ENCODE data around the gene SOCS6.
"Not testable (repeated sequence)": the region's sequence is repeated elsewhere in the genome, so short reads cannot be mapped to it uniquely, and the experiment has no call there.

Gene SOCS6

GRCh38 chr18:70362258-70362657 lies 73.4 kb downstream of the SOCS6 start:
- no peak for DNase-seq (ENCODE audit: low spot score)

- no peak for DNase-seq (ENCODE audit: low spot score)
Observed at GRCh38 chr18:70363861-70364260, 75.0 kb downstream of the SOCS6 start.

GRCh38 chr18:70365361-70365760 lies 76.5 kb downstream of the SOCS6 start:
- DNase-seq (ENCODE audit: low spot score): no peak

- no peak for DNase-seq (ENCODE audit: low spot score)
Observed at GRCh38 chr18:70366174-70366573, 77.3 kb downstream of the SOCS6 start.

GRCh38 chr18:70366670-70367069 lies 77.8 kb downstream of the SOCS6 start:
- no peak for DNase-seq (ENCODE audit: low spot score)

- not testable (repeated sequence) for DNase-seq (ENCODE audit: low spot score)
Observed at GRCh38 chr18:70367344-70367743, 78.5 kb downstream of the SOCS6 start.

DNA sequence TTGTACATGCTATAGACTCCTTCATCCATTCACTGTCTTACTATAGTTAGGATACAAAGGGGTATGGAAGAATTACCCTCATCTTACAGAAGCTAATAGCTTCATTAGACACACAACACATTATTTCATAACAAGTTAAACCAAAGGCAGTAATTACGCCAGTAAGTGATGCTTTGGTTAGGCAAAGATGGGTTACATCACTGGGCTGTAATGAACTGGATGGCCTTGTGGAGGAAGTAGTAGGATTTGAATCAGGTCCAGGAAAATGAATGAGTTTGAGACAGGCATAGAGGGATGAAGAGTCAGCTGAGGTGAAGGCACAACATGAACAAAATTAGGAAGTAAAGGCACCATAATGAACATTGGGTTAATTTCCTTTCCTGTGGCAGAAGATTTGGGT lies 80.1 kb downstream of the SOCS6 start:
- DNase-seq (ENCODE audit: low spot score): no peak

- no peak for DNase-seq (ENCODE audit: low spot score)
Observed at GRCh38 chr18:70370762-70371733, 82.2 kb downstream of the SOCS6 start.

- no peak for DNase-seq (ENCODE audit: low spot score)
Observed at GRCh38 chr18:70371908-70372307, 83.1 kb downstream of the SOCS6 start.

DNA sequence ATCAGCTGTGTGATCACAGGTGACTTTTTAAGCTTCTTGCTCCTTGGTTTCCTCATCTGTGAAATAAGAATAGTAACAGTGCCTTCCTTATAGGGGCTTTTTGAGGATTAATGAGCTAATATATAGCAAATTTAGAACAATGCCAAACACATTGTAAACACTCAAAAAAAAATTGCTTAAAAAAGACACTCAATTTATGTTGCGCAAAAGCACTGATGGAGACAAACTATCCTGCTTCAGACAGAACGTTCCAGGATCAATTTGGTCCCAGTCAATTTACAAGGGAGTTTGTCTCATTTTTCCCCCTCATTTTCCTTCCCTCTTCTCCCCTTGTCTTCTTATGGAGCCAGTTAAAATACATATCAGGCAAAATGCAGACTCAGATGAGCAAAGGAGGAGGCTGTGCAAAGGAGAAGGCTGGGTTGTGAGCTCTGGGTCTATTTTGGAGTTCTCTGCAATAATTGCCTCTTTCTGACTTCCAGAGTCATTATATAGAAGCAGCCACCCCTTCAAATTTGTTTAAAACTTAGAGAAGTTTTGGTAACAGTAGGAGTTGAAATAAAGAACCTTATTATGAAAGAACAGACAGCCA lies 83.7 kb downstream of the SOCS6 start:
- no peak for DNase-seq (ENCODE audit: low spot score)

DNA sequence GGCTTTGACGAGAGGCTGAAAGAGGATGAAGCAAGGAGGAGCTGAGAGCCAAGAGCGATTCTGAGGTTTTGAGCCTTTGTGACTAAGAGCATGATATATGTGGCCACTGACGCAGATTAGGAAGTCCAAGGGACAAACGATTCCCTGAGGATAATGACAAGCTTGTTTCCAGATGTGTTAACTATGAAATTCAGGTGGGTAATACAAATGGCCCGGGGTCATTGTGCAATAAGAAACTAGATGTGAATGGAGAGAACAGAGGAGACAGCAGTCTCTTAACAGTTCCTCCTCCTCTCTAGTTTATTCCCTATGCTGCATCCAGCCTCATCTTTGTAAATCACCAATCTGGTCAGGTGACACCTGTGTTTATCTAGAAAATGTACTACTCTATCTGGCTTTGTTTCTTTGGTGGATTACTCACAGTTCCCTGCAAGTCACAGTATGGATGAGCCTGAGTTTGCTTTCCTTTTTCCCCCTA lies 84.2 kb downstream of the SOCS6 start:
- DNase-seq (ENCODE audit: low spot score): no peak

DNA sequence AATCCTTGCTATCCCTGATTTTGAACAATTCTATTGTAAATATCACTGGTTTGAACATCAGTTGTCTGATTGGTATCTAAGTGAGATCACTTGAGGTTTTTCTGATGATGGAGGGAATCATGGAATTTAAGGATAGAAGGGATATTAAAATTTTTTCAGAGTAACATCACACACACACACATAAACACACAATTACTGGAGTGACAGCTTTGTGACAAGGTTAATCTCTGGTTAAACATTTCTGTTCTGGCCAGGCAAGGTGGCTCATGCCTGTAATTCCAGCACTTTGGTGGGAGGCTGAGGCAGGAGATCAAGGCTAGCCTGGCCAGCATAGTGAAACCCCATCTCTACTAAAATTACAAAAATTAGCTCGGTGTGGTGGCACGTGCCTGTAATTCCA lies 85.3 kb downstream of the SOCS6 start:
- DNase-seq (ENCODE audit: low spot score): no peak

- DNase-seq (ENCODE audit: low spot score): no peak
Observed at GRCh38 chr18:70376137-70376913, 87.5 kb downstream of the SOCS6 start.

- no peak for DNase-seq (ENCODE audit: low spot score)
Observed at GRCh38 chr18:70376914-70377258, 88.0 kb downstream of the SOCS6 start.

DNA sequence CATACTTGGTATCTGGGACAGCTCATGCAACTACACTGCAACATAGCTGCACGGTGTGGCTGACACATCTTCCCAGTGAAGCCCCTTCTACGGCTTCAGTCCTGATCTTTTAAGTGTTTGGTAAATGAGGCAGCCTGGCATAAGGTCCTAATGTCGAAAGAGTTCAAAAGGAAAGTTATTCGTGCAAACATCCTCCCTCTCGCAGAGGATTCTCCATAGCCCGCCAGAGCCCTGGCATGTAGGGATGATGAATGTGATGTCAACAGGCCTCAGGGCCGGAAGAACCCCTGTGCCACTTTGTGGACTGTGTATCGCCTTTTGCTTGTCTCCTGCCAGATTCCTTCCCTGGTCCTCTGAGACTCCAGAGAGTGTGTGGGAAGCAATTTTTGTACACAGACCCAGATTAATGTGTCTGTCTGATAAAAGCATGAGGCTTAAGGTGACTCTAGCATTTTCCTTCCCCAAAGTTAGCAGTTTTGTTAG lies 88.5 kb downstream of the SOCS6 start:
- no peak for DNase-seq (ENCODE audit: low spot score)

GRCh38 chr18:70377857-70378701 lies 89.2 kb downstream of the SOCS6 start:
- no peak for DNase-seq (ENCODE audit: low spot score)
